HG03571 (cell line): Measurements from ENCODE around the gene PLPPR4.
"Not testable (repeated sequence)": the region's sequence is repeated elsewhere in the genome, so short reads cannot be mapped to it uniquely, and the experiment has no call there.

ENCODE experiments used
- ATAC-seq: cut with Tn5 transposase; IDR thresholded peaks from one replicate; pipeline ENCODE4 v1.9.1; 2021; ENCODE audit not compliant: unreplicated experiment

Gene PLPPR4

DNA sequence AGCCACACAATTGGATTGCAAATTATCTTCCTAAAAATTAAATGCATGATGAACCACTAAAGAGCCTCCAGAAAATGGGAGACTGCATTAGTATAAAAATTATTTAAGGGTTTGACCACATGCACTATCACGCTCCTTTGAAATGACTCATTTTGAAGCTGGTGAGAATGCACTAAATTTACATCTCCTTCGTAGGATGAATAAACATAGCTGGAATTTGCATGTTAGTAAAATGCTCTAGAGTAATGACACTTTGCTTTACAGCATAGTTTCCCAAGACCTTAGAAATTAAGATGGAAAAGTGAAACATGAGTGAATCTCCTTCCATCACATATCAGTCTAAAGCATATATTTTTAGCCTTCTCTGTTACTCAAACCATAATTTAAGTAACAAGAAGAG lies 2.4 kb downstream of the PLPPR4 start:
- ATAC-seq = no peak

DNA sequence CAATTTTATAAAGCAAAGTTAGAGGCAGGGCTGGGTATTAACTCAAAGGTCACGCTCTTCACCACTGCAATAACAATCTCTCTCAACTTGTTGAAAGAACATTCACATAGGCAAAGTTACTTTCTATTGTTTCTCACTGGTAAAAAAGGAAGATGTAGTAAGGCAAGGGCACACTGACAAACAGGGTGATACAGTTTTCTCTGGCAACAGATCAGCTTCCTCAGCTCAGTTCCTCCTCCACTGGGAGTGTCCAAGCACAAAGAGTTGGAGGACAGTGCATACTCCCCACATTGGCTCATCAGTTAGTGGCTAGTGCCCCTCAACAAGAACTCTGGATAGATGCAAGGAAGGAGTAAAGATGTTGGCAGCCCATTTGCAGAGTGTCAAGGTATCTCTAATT lies 3.7 kb downstream of the PLPPR4 start:
- ATAC-seq = no peak

DNA sequence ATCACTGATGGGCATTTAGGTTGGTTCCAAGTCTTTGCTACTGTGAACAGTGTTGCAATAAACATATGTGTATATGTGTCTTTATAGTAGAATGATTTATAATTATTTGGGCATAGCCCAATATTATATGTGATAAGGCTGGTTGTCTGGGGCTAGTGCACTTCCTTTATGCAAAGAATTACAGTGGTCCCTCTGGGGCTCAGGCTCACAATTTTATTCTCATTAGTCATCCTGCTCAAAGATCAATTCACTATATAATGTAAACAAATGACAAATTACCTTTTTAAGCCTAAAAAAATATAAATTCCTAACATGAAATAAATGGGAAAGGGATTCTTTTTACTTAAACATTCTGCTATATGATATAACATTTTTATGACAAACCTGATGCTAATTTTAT lies 5.0 kb downstream of the PLPPR4 start:
- ATAC-seq = no peak

DNA sequence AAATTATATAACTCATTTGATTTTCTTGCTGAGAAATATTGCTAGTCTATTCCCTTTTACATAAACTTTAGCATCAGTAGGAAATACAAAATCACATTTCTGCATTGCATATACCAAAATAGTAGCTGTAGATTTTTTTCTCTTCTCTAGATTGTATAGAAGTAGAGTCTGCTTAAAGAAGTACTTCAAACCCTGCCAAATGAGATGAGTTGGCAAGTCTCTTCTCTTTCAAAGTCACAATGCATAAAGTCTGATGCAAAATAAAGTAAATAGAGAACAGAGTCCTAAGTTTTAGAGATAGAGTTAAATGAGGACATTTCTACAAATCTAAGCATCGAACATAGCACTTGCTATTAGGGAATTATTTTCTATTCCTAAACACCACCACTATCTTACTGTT lies 6.4 kb downstream of the PLPPR4 start:
- ATAC-seq = no peak

DNA sequence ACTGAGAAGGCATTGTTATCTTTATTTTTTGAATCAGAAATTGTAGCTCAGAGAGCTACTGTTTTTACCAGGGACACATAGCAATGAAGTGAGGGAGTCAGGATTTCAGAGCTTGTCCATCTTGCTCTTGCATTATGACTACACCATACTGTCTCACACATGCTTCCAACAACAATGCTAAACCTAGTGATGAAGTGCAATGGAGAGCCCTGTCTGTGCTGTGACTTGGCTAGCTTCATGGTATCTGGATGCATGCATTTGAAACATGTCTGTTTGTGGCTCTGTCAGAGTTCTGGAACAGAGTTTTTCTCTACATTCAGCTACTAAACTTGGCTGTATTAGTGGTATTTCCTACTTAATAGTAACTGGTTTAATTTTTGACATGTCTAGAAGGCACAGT lies 7.0 kb downstream of the PLPPR4 start:
- ATAC-seq = no peak

DNA sequence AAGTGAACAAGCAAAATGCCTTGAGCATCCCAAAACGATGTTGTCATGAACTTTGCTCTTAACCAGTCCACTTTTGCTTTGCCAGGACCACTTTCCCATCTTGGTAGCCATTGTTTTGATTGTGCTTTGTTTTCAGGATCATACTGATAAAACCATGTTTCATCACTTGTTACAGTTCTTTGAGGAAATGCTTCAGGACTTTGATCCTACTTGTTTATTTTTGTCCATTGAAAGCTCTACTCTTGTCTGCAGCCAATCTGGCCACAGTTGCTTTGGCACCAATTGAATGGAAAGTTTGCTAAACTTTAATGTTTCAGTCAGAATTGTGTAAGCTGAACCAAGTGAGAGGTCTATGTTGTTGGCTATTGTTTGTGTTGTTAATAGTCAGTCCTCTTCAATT lies 12.8 kb downstream of the PLPPR4 start:
- no peak for ATAC-seq

DNA sequence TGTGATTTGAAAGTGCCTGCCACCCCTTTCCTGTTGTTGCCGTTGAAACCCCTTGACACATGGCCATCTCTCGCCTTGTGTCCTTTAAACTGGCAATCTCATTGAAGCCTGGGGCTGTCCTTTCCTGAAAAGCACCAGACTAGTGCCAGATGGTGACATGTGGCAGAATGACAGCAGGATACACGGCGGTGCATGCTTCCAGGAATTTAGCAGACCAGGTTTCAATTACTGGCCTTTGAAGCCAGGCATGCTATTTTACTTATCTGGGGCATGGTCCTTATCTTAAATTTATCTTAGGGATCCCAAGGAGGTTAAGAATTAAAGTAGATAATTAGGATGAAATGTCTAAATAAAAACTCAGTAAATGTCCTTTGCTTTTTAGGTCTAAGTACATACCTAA lies 15.2 kb downstream of the PLPPR4 start:
- no peak for ATAC-seq

DNA sequence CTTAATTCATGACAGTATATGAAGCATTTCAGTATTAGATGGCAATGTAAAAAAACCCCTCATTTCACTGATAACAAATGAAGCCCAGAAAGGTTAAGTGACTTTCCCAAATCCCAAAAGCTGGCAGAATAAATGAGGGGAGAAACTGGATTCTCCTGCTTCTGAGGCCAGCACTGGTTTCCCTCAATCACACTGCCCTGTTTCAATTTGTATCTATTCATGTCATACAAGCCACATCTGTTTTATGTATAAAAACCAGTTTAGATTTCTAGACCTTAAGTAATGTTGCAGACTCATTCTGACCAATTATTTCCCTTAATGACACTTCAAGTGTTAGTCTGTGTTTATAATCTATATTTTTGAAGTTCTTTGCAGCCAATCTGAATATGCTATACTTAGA lies 16.8 kb downstream of the PLPPR4 start:
- no peak for ATAC-seq

DNA sequence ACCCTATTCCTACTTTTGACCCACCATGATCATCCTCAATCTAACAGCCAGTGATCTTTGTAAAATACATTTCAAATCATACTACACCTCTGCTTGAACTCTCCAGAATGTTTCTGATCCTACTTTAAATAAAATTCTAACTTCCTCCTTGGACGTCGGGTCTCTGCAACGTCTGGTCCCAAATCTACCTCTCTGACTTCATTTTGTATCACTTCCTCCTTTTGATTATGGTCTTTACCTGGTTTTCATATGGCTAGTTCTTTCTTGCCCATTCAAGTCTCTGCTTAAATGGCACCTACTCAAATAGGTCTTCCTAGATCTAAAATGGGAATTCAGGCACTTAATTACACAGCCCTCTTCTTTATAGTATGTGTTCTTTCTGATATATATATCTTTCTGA lies 18.2 kb downstream of the PLPPR4 start:
- ATAC-seq = no peak

DNA sequence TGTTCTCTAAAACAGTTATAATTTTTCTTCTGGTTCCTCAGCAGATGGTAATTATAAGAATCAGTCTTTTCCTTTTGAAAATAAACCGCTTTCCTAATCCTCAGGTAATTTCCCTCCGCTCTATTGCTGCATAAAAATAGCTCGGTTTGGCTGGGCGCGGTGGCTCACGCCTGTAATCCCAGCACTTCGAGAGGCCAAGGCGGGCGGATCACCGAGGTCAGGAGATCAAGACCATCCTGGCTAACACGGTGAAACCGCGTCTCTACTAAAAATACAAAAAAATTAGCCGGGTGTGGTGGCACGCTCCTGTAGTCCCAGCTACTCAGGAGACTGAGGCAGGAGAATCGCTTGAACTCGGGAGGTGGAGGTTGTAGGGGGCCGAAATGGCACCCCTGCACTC lies 19.2 kb downstream of the PLPPR4 start:
- not testable (repeated sequence) for ATAC-seq

DNA sequence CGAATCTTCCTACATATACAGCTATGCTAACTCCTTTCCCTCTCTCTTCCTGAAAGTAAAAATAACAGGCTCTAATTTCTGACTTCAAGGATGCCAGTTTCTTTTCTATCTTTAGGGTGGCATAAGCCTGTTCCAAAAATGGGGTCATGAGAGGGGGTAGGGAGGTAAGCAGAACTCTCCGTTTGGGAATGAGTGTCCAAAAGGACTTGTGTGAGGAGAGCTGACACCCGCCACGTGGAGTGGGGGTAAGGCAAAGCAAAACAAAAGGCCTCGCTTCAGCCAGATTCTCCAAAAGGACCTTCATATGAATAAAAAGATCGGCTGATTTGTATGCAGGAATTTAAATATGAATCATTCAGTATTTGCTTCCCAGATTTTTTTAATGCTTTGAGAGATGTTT lies 28.6 kb downstream of the PLPPR4 start:
- ATAC-seq = no peak

DNA sequence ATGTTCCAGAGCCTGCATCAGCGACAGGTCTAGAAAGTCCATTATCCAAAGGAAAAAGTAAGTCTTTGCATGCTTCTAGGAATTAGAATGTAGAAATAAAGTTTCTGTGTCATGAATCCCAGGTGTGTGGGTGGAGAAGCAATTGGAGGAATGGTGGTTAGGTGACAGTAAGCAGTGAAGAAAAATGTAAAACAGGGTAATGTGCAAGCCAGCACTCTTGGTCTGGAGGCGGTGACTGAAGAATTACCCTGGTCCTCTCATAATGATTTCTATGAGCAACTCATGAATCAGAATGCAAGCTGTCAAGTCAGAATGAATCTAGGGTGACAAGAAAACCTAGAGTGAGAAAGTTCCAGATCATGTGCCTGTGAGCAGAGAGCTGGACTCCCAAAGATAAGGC lies 33.6 kb downstream of the PLPPR4 start:
- no peak for ATAC-seq

DNA sequence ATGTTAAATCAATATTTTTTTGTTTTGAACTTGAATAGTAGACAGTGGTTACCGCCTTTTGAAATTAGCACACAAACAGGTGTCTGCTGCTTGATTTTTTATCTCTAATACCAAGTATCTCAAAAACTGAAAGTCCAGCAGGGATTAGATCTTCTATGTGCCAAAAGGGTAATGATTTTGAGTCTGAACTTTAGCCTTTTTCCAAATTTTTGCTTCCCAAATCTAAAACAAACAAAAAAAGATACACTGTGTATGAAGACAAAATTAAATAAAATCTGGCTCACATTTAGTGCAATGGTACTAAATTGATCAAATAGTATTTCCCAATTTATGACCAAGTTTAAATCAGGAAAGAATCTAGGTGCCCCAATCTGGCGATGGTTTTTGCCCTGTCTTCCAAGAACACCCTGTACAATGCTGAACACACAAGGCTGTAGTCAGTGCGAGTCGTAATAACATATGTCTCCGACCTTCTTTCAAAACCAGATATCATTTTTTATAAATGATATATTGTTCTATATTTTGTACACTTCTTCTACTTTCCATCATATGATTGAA lies 40.5 kb downstream of the PLPPR4 start:
- ATAC-seq = no peak

DNA sequence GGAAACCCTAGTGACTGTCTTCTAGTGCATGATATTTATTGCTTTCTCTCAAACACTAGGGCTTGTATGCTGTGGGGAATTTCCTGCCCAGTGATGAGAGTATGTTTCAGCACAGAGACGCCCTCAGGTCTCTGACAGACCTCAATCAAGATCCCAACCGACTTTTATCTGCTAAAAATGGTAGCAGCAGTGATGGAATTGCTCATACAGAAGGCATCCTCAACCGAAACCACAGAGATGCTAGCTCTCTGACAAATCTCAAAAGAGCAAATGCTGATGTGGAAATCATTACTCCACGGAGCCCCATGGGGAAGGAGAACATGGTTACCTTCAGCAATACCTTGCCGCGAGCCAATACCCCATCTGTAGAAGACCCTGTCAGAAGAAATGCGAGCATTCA lies 41.3 kb downstream of the PLPPR4 start:
- no peak for ATAC-seq

DNA sequence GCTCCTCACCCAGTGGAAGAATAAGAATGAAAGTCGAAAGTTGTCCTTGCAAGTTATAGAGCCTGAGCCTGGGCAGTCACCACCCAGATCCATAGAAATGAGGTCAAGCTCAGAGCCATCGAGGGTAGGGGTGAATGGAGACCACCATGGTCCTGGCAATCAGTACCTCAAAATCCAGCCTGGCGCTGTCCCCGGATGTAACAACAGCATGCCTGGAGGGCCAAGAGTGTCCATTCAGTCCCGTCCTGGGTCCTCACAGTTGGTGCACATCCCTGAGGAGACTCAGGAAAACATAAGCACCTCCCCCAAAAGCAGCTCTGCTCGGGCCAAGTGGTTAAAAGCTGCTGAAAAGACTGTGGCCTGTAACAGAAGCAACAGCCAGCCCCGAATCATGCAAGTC lies 41.8 kb downstream of the PLPPR4 start:
- no peak for ATAC-seq

DNA sequence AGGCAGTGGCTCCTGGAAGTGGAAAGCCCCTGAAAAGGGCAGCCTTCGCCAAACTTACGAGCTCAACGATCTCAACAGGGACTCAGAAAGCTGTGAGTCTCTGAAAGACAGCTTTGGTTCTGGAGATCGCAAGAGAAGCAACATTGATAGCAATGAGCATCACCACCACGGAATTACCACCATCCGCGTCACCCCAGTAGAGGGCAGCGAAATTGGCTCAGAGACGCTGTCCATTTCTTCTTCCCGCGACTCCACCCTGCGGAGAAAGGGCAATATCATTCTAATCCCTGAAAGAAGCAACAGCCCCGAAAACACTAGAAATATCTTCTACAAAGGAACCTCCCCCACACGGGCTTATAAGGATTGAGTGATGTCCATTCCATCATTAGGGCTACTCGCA lies 42.4 kb downstream of the PLPPR4 start:
- ATAC-seq = no peak

DNA sequence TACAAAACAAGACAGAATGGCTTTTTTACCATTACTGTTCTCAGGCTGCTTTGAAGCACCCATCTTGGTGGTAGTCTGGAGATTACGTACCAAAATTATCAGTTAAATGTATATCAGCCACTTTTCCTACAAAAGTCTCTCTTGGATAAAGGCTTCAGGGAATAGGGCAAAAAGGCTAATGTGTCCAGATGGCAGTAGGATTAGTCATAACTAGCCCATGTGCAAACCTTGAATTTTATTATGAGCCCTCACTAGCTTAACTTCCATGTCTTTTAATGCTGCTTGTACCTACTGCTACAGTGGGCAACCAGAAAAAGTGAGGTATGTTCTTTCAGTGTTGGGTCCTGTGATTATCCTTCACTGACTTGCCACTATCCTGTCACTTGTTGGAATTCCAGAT lies 51.0 kb downstream of the PLPPR4 start:
- no peak for ATAC-seq

DNA sequence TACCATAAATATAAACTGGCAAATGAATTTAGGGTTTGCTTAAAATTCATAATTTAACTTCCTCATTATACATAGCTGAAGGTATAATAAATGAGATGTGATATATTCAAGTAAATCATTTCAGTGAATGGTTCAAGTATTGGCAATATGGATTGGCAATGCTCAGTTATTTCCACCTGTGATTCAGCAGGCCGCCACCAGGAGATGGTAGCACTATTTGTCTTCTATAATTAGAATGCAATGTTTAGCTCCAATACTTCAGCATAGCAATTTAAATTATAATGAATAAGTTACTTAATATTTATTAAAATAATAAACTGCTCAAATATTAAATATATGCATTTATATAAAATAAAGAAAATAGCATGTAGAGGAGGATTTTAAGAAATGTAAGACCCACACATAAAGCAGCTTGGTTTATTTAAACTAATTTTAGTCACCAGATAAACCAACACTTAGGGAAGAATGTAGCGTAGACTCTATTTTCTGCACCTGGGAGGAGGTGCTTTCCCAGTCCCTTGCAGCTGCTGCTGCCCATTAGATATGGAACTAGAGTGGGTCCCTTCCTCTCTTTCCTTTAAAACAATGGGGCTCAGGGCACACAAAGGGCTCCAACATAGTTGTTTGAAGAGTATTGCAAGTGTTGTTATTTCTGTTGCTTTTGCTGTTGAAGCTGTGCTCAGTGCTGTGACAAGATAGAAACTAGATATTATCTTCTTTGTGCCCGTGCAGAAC lies 62.1 kb downstream of the PLPPR4 start:
- no peak for ATAC-seq

DNA sequence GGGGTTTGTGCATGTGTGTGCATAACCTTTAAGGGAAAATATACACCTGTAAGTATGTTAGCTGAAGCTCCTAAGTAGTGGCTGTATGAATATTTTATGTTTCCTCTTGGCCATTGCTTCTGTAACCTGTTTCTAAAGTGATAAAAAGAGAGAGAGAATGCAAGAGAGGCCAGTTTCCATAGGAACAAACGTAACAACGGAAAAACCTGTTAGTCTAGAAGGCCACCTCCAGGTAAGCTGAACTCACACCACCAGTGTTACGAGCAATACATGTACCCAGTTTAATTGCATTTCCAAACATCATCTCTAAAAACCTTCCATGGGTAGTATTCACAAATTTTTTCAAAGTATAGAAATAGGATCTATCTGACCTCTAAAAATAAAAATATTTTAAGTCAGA lies 63.1 kb downstream of the PLPPR4 start:
- no peak for ATAC-seq

DNA sequence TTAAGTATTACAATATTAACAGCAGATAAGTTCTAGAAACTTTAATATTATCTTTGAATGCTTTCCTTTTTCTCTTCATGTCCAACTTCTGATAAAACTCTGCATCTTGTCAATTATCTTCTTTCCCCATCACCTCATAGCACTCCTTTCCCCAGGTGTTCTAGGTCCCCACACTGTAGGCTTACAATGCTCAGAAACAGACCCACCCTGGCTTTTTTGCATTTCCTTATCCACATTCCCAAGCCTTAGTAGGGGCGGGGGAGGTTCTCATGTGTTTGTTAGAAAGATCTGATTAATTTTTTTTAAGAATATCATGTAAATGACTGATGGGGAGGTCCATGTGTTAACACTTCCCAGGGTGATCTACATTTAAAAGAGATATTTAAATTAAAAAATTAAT lies 63.9 kb downstream of the PLPPR4 start:
- ATAC-seq = no peak

DNA sequence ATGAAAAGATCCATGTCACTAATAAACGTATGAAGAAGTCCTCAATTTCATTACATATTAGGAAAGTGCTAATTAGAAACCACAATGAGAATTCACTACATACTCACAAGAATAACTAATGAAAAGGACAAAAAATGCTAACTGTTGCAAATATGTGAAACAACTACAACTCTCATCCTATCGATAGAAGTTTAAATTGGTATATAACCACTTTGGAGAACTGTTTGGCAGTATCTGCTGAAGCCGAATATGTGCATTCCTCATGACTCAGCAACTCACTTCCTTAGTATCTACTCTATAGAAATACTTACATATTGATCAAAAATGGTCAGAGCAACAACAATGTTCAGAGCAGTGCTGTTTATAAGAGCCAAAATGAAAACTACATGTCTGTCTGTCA lies 66.8 kb downstream of the PLPPR4 start:
- no peak for ATAC-seq

DNA sequence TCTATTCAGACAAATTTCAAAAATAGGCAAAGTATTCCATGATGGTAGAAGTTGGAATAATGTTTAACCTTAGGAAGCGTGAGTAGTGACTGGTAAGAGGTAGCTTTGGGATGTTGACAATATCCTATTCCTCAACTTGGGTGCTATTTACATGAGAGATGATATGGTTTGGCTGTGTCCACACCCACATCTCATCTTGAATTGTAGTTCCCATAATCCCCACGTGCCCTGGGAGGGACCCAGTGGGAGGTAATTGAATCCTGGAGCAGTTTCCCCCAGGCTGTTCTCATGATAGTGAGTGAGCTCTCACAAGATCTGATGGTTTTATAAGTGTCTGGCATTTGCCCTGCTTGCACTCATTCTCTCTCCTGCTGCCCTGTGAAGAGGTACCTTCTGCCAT lies 67.3 kb downstream of the PLPPR4 start:
- ATAC-seq = no peak

DNA sequence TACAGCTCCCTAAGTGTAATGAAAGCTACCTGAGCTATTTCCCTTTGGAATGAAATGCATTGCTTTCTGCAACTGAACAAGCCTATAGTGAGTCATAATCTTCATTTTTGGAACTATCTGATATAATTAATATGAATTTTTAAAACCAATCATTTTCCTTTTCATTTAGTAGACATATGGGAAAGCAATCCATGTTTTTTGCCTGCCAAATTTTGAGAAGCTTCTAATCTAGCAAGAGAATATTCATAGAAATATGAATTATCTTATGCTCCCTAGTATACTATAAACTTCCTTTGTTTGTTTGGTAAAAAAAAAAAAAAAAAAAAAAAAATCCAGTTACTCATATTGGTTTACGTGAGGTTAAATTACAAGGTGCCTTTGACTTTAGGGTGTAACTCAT lies 68.3 kb downstream of the PLPPR4 start:
- no peak for ATAC-seq
